ENCODE data around the gene MSLN. TPM values are rescaled to one million over a fixed set of nuclear protein-coding genes. Genes with fewer than 3 reads are reported as not detected.

The MSLN gene
- total and polyA plus RNA-seq, 2 donors (not counting 3 experiments of a cell fraction or from before 2014, with no cell fraction given) = not detected

GRCh38 chr16:718389-718788 lies 42.1 kb upstream of the MSLN start:
- Histone ChIP-seq H3K27ac (ENCODE audit: insufficient read depth, low read depth, low read length) (no peak overlapping the region), H4K20me1 (replicated peaks; ENCODE audit: control insufficient read depth, extremely low read depth, insufficient read depth, low read length) (no peaks in the 10 kb centered on the region), H2AFZ (ENCODE audit: low read depth, low read length) (no peak overlapping the region), H3K4me2 (ENCODE audit: insufficient read depth, low read length) (no peak overlapping the region), H3K79me2 (ENCODE audit: control insufficient read depth, insufficient read depth, low read length) (no peaks in the 10 kb centered on the region), H3K9me1 (replicated peaks; ENCODE audit: control insufficient read depth, extremely low read depth, insufficient read depth, low read length) (no peaks in the 10 kb centered on the region), H3K36me3 (ENCODE audit: control insufficient read depth in 2 of 2, extremely low read depth in 1 of 2, insufficient read depth in 2 of 2, low read length in 2 of 2) (no peaks in the 10 kb centered on the region), H3K4me1 (ENCODE audit: control insufficient read depth, extremely low read depth, insufficient read depth, low read length) (peaks cover 24% of the 10 kb centered on the region), H3K27me3 (ENCODE audit: control insufficient read depth in 2 of 2, insufficient read depth in 2 of 2, low read length in 2 of 2) (no peaks in the 10 kb centered on the region), H3K9me3 (replicated peaks; ENCODE audit: control insufficient read depth, insufficient read depth, low read length) (no peaks in the 10 kb centered on the region), H3K4me3 (replicated peaks in 1 of 3; ENCODE audit: insufficient read depth in 1 of 3, low read depth in 1 of 3, low read length in 3 of 3) (no peak overlapping the region), H3K9ac (replicated peaks; ENCODE audit: extremely low read depth, insufficient read depth, low read length) (no peak overlapping the region)
- dilution Hi-C loops (cut with MboI; ENCODE audit: extremely low pct_ligation_motif_present, low sequenced_read_pairs) = no loop called here
- intact Hi-C loops (cut with micrococcal nuclease) = no loop called here
- TF ChIP-seq POLR2AphosphoS5 (IDR thresholded peaks at IDR 0.05; ENCODE audit: insufficient read depth, low read depth, low read length) (no peak), FOS (IDR thresholded peaks at IDR 0.05; ENCODE audit: borderline replicate concordance, insufficient read depth, low read length) (no peak), MYC (IDR thresholded peaks at IDR 0.05; ENCODE audit: low read depth, low read length) (no peak), MAX (IDR thresholded peaks at IDR 0.05; ENCODE audit: insufficient read depth, insufficient read length) (no peak), EZH2 (IDR thresholded peaks at IDR 0.05; ENCODE audit: borderline replicate concordance, low read depth, low read length, severe bottlenecking) (no peak)
- FAIRE-seq = no peak
- BruUV-seq (replicated peaks) = no TSS peak
- CTCF ChIA-PET = no interaction called here
- DNase-seq (ENCODE audit: low read depth, low spot score) = no peak
- POLR2A ChIA-PET = no interaction called here

DNA sequence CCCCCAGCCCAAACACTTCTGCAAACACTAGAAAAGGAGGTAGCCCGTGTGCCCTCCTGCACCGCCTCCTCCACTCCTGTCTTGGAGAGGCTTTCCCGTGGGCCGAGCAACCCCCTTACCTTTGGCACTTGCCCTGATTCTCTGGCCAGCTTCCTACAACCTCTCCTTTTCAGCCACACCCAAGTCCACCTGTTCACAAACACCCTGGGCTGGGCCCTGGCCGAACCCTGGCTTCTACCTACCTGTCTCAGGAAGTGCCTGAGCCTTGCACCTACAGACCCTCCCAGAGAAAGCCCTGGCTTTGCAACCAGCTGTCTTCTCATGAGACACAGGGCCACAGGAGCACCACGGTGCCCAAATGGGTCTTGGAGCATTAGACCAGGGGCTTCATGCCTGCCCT lies 41.6 kb upstream of the MSLN start:
- DNase-seq (ENCODE audit: low read depth, low spot score) (no peak), FAIRE-seq (no peak)
- no peaks in the 10 kb centered on the region for H4K20me1 ChIP-seq (replicated peaks; ENCODE audit: control insufficient read depth, extremely low read depth, insufficient read depth, low read length)
- H3K9me1 ChIP-seq (replicated peaks; ENCODE audit: control insufficient read depth, extremely low read depth, insufficient read depth, low read length) = no peaks in the 10 kb centered on the region
- ChIA-PET CTCF (interaction anchor here (1.6 kb wide), 1 partner anchor 21 kb away, joined by 4 read pairs; the partner anchor contains the start of gene CIAO3), POLR2A (no interaction called here)
- H2AFZ ChIP-seq (ENCODE audit: low read depth, low read length) = no peak overlapping the region
- no peak overlapping the region for H3K4me2 ChIP-seq (ENCODE audit: insufficient read depth, low read length)
- no peaks in the 10 kb centered on the region for H3K9me3 ChIP-seq (replicated peaks; ENCODE audit: control insufficient read depth, insufficient read depth, low read length)
- dilution Hi-C loops (cut with MboI; ENCODE audit: extremely low pct_ligation_motif_present, low sequenced_read_pairs) = no loop called here
- H3K4me3 ChIP-seq (replicated peaks in 1 of 3; ENCODE audit: insufficient read depth in 1 of 3, low read depth in 1 of 3, low read length in 3 of 3) = no peak overlapping the region
- H3K36me3 ChIP-seq (ENCODE audit: control insufficient read depth in 2 of 2, extremely low read depth in 1 of 2, insufficient read depth in 2 of 2, low read length in 2 of 2) = no peaks in the 10 kb centered on the region
- H3K27ac ChIP-seq (ENCODE audit: insufficient read depth, low read depth, low read length) = no peak overlapping the region
- H3K79me2 ChIP-seq (ENCODE audit: control insufficient read depth, insufficient read depth, low read length) = no peaks in the 10 kb centered on the region
- TF ChIP-seq JUN (IDR thresholded peaks at IDR 0.05; ENCODE audit: borderline replicate concordance, insufficient read depth, insufficient read length, low read depth) = no peak
- no peak for TF ChIP-seq POLR2AphosphoS5 (IDR thresholded peaks at IDR 0.05; ENCODE audit: insufficient read depth, low read depth, low read length)
- no peak for TF ChIP-seq POLR2A (IDR thresholded peaks at IDR 0.05; ENCODE audit: low read depth, low read length)
- peaks cover 24% of the 10 kb centered on the region for H3K4me1 ChIP-seq (ENCODE audit: control insufficient read depth, extremely low read depth, insufficient read depth, low read length)
- intact Hi-C loops (cut with micrococcal nuclease) = no loop called here
- no peaks in the 10 kb centered on the region for H3K27me3 ChIP-seq (ENCODE audit: control insufficient read depth in 2 of 2, insufficient read depth in 2 of 2, low read length in 2 of 2)
- BruUV-seq (replicated peaks) = no TSS peak
- no peak overlapping the region for H3K9ac ChIP-seq (replicated peaks; ENCODE audit: extremely low read depth, insufficient read depth, low read length)

Data from endothelial cell of umbilical vein (primary cell).